Activated naive CD8-positive, alpha-beta T cell treated with anti-CD3 and anti-CD28 coated beads, Interleukin-2, amount 10 ng/mL, durations not matched to agents 7 days and 5 days (primary cell): ENCODE results near the gene WBP2NL. TPM values are rescaled to one million over a fixed set of nuclear protein-coding genes. Genes with fewer than 3 reads are reported as not detected.
"Not testable (repeated sequence)": the region's sequence is repeated elsewhere in the genome, so short reads cannot be mapped to it uniquely, and the experiment has no call there.

ENCODE experiments used
- ATAC-seq: fragments of 150-1000 bp; cut with Tn5 transposase; one replicate; pipeline ENCODE4 v1.10.0; 2021; ENCODE audit warnings: low read depth, moderate library complexity
- POLR2A ChIA-PET: fragments of 350-600 bp; sonication (Branson Sonifier 250); formaldehyde crosslinking; loops from one replicate; lab custom pipeline; 2021; ENCODE audit warnings: antibody characterized with exemption; lab: Charles Lee
- DNase-seq: peaks from one replicate; pipeline ENCODE4 v3.0.0; 2021
- H3K27ac Mint-ChIP-seq: one replicate; pipeline ENCODE4 v1.8.0; 2022; ENCODE audit warnings: mild to moderate bottlenecking, mixed read lengths
- H3K27me3 Mint-ChIP-seq: one replicate; pipeline ENCODE4 v1.8.0; 2022; ENCODE audit warnings: mild to moderate bottlenecking, moderate library complexity, mixed read lengths
- H3K36me3 Mint-ChIP-seq: one replicate; pipeline ENCODE4 v1.8.0; 2021; ENCODE audit warnings: mild to moderate bottlenecking, mixed read lengths
- H3K4me1 Mint-ChIP-seq: one replicate; pipeline ENCODE4 v1.8.0; 2021; ENCODE audit warnings: mixed read lengths
- H3K4me3 Mint-ChIP-seq: one replicate; pipeline ENCODE4 v1.8.0; 2022; ENCODE audit warnings: mild to moderate bottlenecking, moderate library complexity, mixed read lengths
- H3K9me3 Mint-ChIP-seq: one replicate; pipeline ENCODE4 v1.8.0; 2021; ENCODE audit warnings: mixed read lengths
- total RNA-seq, 2 experiments: library from RNA; stranded (reverse); gene quantifications; one replicate each; pipeline ENCODE4 v1.2.3, GENCODE V29; 2021

WBP2NL gene
- total RNA-seq, 2 experiments from 2014 or later: 2.4 to 2.6 TPM

DNA sequence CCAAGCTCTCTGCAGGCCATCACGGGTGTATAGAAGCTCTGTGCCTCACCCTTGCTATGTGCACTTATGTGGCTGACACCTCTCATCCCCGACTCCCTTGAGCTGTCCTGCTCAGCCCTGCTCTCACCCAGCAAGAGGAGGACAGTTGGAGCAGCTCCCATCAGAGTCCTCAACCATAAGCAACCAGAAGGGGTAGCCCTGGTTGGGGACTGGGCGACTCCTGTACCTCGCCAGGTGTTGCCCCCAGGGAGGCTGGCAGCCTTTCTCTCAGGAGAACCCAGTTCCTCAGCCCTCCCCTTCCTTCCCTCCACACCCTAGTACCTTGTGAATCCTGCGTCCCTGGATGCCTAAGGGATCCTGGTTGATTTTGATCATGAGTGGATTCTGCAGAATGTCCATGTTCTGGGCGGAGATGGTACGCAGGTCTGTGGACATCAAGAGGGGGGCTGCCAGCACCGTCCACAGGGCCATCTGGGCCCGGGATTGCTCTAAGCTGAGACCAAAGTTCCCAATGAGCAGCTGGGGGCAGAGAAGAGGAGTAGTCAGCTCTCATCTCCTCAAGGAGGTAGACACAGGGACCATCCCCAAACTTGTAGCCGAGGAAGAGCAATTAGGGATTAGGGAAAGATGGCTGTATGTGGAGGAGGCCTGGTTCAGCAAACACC lies 64.0 kb downstream of the WBP2NL start:
- POLR2A ChIA-PET: no interaction called here
- H3K27ac Mint-ChIP-seq: no peak overlapping the region
- ATAC-seq (no peak), DNase-seq (no peak)
- no peak overlapping the region for H3K4me3 Mint-ChIP-seq
- H3K36me3 Mint-ChIP-seq: peaks cover 49% of the 10 kb centered on the region
- no peaks in the 10 kb centered on the region for H3K27me3 Mint-ChIP-seq
- no peaks in the 10 kb centered on the region for H3K4me1 Mint-ChIP-seq
- H3K9me3 Mint-ChIP-seq: peaks cover 6% of the 10 kb centered on the region

DNA sequence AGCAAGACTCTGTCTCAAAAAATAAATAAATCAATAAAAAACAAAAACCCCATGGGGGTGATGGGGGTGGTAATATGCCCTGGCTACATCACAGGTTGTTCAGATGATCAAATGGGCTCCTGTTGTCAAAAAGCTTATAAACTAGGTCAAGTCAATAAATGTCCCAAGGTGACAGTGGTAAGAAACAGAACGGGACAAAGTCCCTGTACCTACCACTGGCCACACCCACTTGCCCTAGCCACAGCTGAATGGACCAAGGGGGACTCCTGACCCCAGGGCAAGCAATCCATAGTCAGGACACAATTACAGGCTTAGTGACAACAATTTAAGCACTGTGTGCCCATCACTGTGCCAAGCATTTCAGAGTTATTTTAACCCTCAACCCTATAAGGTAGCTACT lies 66.0 kb downstream of the WBP2NL start:
- POLR2A ChIA-PET: no interaction called here
- DNase-seq: no peak
- no peak overlapping the region for H3K27ac Mint-ChIP-seq

DNA sequence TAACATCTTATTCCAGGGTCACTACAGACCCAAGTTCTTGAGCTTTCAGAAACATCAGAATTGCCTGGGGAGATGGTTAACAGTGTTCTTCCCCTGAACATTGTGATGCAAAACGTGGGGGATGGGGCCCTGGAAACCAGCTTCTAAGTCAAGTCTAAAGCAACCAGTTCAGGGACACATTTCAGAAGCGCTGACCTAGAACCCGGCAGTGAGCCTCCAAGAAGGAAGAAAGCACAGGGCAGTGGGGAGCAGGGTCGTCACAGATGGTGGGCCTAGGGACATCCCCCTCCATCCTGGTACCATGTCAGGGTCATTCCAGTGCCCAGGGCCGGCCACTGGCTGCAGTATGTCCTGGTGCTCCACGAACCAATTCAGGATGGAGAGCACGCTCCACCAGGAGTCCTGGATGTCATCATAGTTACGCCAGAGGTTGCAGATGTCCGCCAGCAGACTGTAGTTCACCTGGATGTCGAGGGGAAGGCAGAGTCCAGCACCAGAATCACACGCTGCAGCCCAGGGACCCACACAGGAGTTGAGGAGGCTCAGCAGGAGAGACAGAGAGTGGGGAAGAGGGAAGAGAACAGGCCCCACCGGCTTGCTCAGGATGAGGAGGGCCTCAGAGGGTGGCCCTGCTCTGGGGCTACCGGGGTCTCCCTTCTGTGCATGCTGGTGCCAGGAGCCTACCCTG lies 67.0 kb downstream of the WBP2NL start:
- H3K27ac Mint-ChIP-seq: no peak overlapping the region
- H3K4me3 Mint-ChIP-seq: no peak overlapping the region
- H3K27me3 Mint-ChIP-seq: no peaks in the 10 kb centered on the region
- no peak for ATAC-seq
- H3K36me3 Mint-ChIP-seq: peaks cover 30% of the 10 kb centered on the region
- no peak for DNase-seq
- no peaks in the 10 kb centered on the region for H3K9me3 Mint-ChIP-seq
- H3K4me1 Mint-ChIP-seq: peaks cover 5% of the 10 kb centered on the region
- POLR2A ChIA-PET: no interaction called here

More for the DNA sequence above, 66.0 kb downstream of the WBP2NL start:
- peaks cover 34% of the 10 kb centered on the region for H3K36me3 Mint-ChIP-seq
- H3K27me3 Mint-ChIP-seq: no peaks in the 10 kb centered on the region
- H3K4me3 Mint-ChIP-seq: no peak overlapping the region
- H3K4me1 Mint-ChIP-seq: peaks cover 5% of the 10 kb centered on the region
- H3K9me3 Mint-ChIP-seq: no peaks in the 10 kb centered on the region
- no peak for ATAC-seq

DNA sequence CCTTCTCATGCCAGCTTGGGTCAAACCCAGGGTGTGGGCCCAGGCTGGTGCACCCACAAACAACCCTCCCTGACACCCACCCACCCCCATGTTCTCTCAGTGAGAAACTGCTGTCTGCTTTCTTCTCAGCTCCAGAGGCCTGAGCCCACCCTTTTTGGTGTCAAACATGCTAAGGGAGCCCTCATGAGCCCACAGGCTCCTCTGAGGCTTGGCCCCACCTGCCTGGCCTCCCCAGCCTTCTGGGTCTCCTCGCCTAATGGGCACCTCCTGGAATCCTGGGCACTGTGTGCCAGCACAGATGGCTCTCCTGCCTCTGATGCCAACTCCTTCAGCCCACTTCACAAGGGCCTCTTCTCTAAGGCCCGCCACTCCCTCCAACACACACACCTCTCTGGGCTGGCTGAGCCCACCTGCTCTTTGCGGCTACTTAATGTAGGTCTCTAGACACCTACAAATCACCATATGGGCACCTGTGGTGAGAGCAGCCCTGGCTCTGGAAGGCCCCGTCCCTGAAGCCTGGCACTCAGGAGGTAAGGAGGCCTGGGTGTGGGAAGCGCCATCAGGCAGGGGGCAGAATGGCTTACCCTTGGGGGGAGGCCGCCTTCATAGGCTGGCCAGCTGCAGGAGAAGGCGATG lies 67.7 kb downstream of the WBP2NL start:
- no peak overlapping the region for H3K4me3 Mint-ChIP-seq
- H3K27ac Mint-ChIP-seq: no peak overlapping the region
- H3K36me3 Mint-ChIP-seq: peaks cover 24% of the 10 kb centered on the region
- peaks cover 7% of the 10 kb centered on the region for H3K4me1 Mint-ChIP-seq
- DNase-seq (no peak), ATAC-seq (no peak)
- POLR2A ChIA-PET: no interaction called here
- H3K9me3 Mint-ChIP-seq: no peaks in the 10 kb centered on the region
- H3K27me3 Mint-ChIP-seq: no peaks in the 10 kb centered on the region

DNA sequence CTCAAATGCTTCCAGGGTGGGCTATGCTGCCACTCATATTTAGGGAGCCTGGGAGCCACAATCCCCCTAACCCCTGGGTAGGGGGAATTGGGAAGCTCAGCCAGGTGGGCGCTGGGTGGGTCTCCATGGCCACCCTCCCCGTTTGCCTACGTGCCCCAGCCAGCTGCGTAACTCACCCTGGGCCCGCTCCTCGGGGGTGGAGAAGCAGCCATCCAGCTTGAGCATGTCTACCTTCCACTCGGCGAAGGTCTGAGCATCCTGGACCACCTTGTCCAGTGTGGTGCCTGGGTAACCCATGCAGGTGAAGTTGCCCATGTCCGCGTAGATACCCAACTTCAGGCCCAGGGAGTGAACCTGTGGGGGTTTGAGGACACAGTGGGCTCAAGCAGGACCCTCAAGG lies 68.3 kb downstream of the WBP2NL start:
- Mint-ChIP-seq H3K27me3 (no peaks in the 10 kb centered on the region), H3K4me1 (peaks cover 13% of the 10 kb centered on the region), H3K36me3 (peaks cover 24% of the 10 kb centered on the region), H3K27ac (no peak overlapping the region), H3K4me3 (no peak overlapping the region), H3K9me3 (no peaks in the 10 kb centered on the region)
- DNase-seq (no peak), ATAC-seq (no peak)
- POLR2A ChIA-PET: no interaction called here

DNA sequence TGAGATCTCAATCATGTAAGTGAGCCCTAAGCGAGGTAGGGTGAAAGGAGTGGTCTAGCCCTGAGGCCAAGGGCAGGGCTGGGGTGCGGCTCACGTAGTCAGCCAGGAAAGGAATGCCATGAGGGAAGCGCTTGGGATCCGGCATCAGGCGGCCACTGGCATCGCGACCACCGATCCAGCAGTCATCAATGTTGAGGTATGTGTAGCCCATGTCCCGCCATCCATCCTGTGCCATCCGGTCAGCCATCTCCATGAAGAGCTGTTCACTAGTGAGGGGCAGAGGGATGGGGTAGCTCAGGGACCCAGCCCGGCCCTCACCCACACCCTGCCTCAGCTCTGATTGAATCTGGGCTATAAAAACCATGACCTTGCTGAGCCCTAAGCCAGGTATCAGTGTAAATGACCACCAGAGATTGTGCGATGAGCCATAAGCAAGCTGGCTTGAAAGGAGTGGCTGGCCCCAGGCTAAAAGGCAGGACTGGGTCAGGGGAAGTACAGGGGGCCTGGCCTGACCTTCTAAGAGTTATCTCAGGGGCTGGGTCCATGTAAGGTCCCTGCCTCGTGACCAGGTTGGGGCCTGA lies 69.2 kb downstream of the WBP2NL start:
- Mint-ChIP-seq H3K27ac (no peak overlapping the region), H3K27me3 (no peaks in the 10 kb centered on the region), H3K4me1 (peaks cover 13% of the 10 kb centered on the region), H3K9me3 (no peaks in the 10 kb centered on the region), H3K36me3 (peaks cover 21% of the 10 kb centered on the region), H3K4me3 (no peak overlapping the region)
- POLR2A ChIA-PET: interaction anchor here (0.9 kb wide), 1 partner anchor 23 kb away, joined by 3 read pairs; the partner anchor contains the start of gene NDUFA6
- DNase-seq (no peak), ATAC-seq (no peak)

DNA sequence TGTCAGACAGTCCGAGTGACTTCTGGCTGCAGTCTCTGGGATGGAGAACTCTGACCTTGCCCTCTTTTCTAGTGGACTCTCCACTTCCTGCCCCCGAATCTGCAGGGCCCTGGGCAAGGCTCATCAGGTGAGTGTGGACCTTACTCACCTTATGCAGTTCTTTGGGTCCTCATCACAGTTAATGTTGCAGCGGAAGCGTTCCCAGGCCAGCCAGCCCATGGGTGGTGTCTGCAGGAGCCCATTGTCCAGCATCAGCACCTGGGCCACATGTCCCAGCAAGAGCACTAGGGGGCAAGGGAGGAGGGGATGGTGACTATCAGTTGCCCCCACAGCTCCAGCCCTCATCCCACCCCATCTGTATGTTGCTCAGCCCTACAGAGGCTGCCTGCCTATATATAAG lies 69.7 kb downstream of the WBP2NL start:
- DNase-seq: no peak
- Mint-ChIP-seq H3K36me3 (peaks cover 17% of the 10 kb centered on the region), H3K4me1 (peaks cover 16% of the 10 kb centered on the region), H3K4me3 (no peak overlapping the region), H3K27me3 (no peaks in the 10 kb centered on the region), H3K27ac (no peak overlapping the region), H3K9me3 (no peaks in the 10 kb centered on the region)
- POLR2A ChIA-PET: interaction anchor here (0.9 kb wide), 1 partner anchor 23 kb away, joined by 3 read pairs; the partner anchor contains the start of gene NDUFA6
- ATAC-seq: no peak

DNA sequence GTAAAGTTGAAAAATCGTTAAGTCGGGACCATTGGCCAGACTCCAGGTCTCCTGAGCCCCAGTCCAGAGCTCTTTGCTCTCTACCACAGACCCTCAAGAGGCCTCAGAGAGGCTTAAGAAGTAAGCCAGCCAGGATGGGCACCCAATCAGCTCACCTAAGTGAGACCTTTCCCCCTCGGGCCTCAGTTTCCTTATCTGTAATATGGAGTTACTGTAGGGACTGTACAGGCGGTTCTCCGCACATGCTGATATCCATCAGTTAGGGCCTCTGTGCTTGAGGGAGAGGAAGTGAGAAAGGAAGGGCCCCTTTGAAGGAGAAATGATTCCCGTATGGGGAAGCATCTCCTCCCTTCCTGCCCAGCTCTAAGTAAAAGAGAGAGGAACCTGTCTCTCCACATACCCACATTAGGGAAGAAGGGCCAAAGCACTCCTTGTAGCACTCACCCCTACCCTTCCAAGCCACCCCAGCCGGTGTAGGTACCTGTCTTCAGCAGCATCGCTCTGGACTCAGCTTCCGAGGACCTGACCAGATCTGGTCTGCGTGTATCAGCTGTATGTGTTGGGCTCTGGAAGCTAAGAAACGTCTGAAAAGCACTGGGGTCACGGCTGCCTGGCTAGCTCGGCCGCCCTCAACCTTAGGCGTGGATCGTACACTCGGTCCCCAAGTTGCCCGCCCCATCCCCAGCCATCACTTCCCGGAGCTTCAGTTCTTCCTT lies 71.4 kb downstream of the WBP2NL start:
- Mint-ChIP-seq H3K27me3 (no peaks in the 10 kb centered on the region), H3K4me1 (peaks cover 18% of the 10 kb centered on the region), H3K9me3 (no peaks in the 10 kb centered on the region), H3K4me3 (peak overlapping the region; percentile 91), H3K36me3 (peaks cover 14% of the 10 kb centered on the region), H3K27ac (peak overlapping the region; percentile 94)
- POLR2A ChIA-PET: interaction anchor here (0.9 to 2.8 kb wide), 5 partner anchors 10 to 123 kb away, joined by 3 to 28 read pairs (median 13); partner anchors contain the start of genes CENPM, NDUFA6, SMDT1 and WBP2NL
- ATAC-seq (no peak), DNase-seq (no peak)

DNA sequence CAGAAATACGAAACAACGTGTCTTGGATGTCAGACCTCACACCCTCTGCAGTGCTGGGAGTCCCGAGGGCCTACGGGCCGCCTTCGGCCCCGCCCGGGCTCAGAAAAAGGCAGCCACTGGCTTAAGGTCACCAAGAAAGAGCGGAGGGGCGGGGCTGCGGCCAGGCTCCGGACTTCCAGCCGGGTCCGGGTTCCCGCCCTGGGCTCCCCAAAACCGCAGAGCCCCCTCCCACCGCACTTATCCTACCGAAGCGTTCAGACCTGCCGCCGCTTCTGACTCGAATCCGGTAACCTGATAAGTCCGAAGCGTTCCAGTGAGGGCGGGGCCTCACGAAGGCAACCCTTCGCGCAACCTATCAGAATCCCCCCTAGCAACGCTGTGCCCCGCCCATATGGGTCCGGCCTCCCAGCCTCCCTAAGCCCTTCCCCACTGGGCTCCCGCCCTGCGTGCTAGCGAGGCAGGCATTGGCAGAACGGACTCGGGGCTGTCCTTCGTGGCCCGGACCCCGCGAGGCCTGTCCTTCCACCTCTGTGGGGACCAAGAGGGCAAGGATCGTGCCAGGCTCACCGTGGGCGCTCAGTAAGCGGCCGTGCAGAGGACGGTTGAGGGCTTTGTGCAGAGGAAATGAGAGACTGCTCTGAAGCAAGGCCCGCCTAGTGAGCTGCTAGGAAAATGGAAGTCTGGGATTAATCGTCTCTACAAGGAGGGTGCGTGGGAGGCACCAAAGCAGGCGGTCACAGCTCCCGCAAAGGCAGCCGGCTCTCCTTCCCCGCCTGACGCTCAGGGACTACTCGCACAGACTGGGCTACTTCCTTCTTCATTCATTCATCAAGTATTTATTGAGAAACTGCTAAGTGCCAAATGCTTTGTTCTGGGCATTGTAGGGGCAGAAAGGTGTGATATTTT lies 72.2 kb downstream of the WBP2NL start, which contains the start of gene NAGA:
Gene NAGA (minus strand): TSS at position 296 of the 906 bp plus-strand sequence. CDS start 515 bp downstream, outside the sequence.
- Mint-ChIP-seq H3K9me3 (no peaks in the 10 kb centered on the region), H3K36me3 (peaks cover 13% of the 10 kb centered on the region), H3K27me3 (no peaks in the 10 kb centered on the region), H3K4me3 (peak within 1 kb of the TSS; percentile 91), H3K27ac (peak within 1 kb of the TSS; percentile 94), H3K4me1 (peaks cover 20% of the 10 kb centered on the region)
- POLR2A ChIA-PET: interaction anchor here (1.2 to 2.8 kb wide), 4 partner anchors 9 to 124 kb away, joined by 3 to 28 read pairs (median 16); partner anchors contain the start of genes CENPM, NDUFA6, SMDT1 and WBP2NL
- ATAC-seq (peak; percentile 98), DNase-seq (peak; percentile 88)

DNA sequence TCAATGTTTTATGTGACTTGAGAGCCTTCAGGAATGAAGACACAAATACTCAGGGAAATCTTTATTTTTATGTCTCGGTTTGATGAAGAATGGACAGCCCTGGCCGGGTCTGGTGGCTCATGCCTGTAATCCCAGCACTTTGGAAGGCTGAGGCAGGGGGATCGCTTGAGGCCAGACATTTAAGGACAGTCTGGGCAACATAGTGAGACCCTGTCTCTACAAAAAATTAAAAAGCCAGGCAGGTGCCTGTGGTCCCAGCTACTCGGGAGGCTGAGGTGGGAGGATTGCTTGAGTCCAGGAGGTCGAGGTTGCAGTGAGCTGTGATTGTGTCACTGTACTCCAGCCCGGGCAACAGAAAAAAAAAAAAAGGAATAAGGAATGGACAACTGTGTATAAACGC lies 72.9 kb downstream of the WBP2NL start:
- DNase-seq, H3K27me3 Mint-ChIP-seq, H3K9me3 Mint-ChIP-seq, ATAC-seq: not testable (repeated sequence)
- Mint-ChIP-seq H3K27ac (peak overlapping the region; percentile 94), H3K4me3 (peak overlapping the region; percentile 91), H3K36me3 (peaks cover 15% of the 10 kb centered on the region), H3K4me1 (peaks cover 20% of the 10 kb centered on the region)
- POLR2A ChIA-PET: interaction anchor here (2.5 to 2.8 kb wide), 3 partner anchors 9 to 73 kb away, joined by 13 to 28 read pairs (median 18); partner anchors contain the start of genes NDUFA6, SMDT1 and WBP2NL

DNA sequence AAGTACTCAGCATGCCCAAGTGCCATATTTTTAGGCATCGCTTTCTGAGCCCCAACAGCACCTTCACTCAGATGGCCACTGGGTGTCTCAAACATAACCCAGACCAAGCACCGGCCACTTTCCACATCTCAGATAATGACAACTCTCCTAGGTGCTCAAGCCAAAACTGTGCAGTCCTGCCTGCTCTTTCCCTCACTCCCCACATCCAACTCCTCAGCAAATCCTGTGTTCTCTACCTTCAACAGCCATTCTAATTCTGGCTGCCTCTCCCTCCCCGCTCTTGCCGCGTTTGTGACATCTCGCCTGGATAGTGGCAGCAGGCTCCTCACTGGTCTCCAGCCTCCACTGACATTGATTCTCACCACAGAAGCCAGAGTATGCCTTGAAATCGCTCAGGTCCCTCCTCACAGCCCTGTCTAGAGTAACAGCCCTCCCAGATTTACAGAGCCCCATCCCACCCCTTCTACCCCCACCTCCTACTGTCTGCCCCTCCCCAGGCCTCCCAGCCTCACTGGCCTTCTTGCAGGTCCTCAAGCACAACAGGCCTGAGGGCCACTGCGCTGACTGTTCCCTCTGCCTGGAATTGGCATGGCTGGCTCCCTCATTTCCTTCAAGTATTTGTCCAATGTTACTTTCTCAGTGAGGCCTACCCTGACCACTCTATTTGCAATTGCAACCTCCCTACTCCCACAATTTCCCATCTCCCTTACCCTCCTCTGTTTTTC lies 74.2 kb downstream of the WBP2NL start:
- H3K27me3 Mint-ChIP-seq: no peaks in the 10 kb centered on the region
- POLR2A ChIA-PET: interaction anchor here (1.2 kb wide), 1 partner anchor 18 kb away, joined by 5 read pairs; the partner anchor contains the start of gene NDUFA6
- DNase-seq (no peak), ATAC-seq (no peak)
- H3K4me1 Mint-ChIP-seq: peaks cover 20% of the 10 kb centered on the region
- H3K36me3 Mint-ChIP-seq: peaks cover 9% of the 10 kb centered on the region
- H3K27ac Mint-ChIP-seq: peak overlapping the region; percentile 19
- no peaks in the 10 kb centered on the region for H3K9me3 Mint-ChIP-seq
- peak overlapping the region; percentile 64 for H3K4me3 Mint-ChIP-seq
